CD4-positive, alpha-beta T cell treated with Interferon alpha-2 for 1 hour (primary cell): Measurements from ENCODE around the gene FBXO28.

Source experiments
- DNase-seq, 2 donors: peaks; one replicate each; pipeline ENCODE4 v3.0.0-alpha.2; 2020 to 2022

Gene FBXO28

GRCh38 chr1:224096773-224097172 is 17.1 kb upstream of the FBXO28 start:
- DNase-seq, result no peak

GRCh38 chr1:224098007-224098406 is 15.9 kb upstream of the FBXO28 start:
- no peak for DNase-seq

GRCh38 chr1:224106568-224107281 is 7.2 kb upstream of the FBXO28 start:
- peak in 1 of 2 donors; percentile 24 for DNase-seq

GRCh38 chr1:224107282-224107625 is 6.7 kb upstream of the FBXO28 start:
- DNase-seq, result no peak

GRCh38 chr1:224108991-224109390 is 4.9 kb upstream of the FBXO28 start:
- DNase-seq, result no peak

- no peak for DNase-seq
Measured at GRCh38 chr1:224109981-224110380, 3.9 kb upstream of the FBXO28 start.

GRCh38 chr1:224113005-224113404 is 906 bp upstream of the FBXO28 start:
- no peak for DNase-seq

GRCh38 chr1:224113545-224113917 is 380 bp upstream of the FBXO28 start:
- no peak for DNase-seq

GRCh38 chr1:224114787-224115175 is 870 bp downstream of the FBXO28 start:
- no peak for DNase-seq

- DNase-seq, result peak in 1 of 2 donors; percentile 67
Measured at GRCh38 chr1:224116131-224116530, 2.2 kb downstream of the FBXO28 start.

- no peak for DNase-seq
Measured at GRCh38 chr1:224118688-224119087, 4.8 kb downstream of the FBXO28 start.

- no peak for DNase-seq
Measured at GRCh38 chr1:224123136-224123535, 9.2 kb downstream of the FBXO28 start.

- no peak for DNase-seq
Measured at GRCh38 chr1:224124220-224124619, 10.3 kb downstream of the FBXO28 start.

- no peak for DNase-seq
Measured at GRCh38 chr1:224127925-224128819, 14.3 kb downstream of the FBXO28 start.

GRCh38 chr1:224131253-224131652 is 17.3 kb downstream of the FBXO28 start:
- DNase-seq, result no peak

- no peak for DNase-seq
Measured at GRCh38 chr1:224132901-224133300, 19.0 kb downstream of the FBXO28 start.

- no peak for DNase-seq
Measured at GRCh38 chr1:224133741-224134299, 19.9 kb downstream of the FBXO28 start.

- DNase-seq, result no peak
Measured at GRCh38 chr1:224137518-224137917, 23.6 kb downstream of the FBXO28 start.

- no peak for DNase-seq
Measured at GRCh38 chr1:224138198-224138597, 24.3 kb downstream of the FBXO28 start.

- no peak for DNase-seq
Measured at GRCh38 chr1:224141693-224142092, 27.8 kb downstream of the FBXO28 start.

- no peak for DNase-seq
Measured at GRCh38 chr1:224149709-224150108, 35.8 kb downstream of the FBXO28 start.

GRCh38 chr1:224151117-224151516 is 37.2 kb downstream of the FBXO28 start:
- no peak for DNase-seq

GRCh38 chr1:224157316-224157715 is 43.4 kb downstream of the FBXO28 start:
- no peak for DNase-seq

GRCh38 chr1:224159541-224159940 is 45.6 kb downstream of the FBXO28 start:
- no peak for DNase-seq
